DMS53 (cell line): ENCODE results near the gene SDHB.

Source experiments
- DNase-seq: peaks from one replicate; lab custom pipeline; 2025; lab: John Stamatoyannopoulos, UW

SDHB gene

DNA sequence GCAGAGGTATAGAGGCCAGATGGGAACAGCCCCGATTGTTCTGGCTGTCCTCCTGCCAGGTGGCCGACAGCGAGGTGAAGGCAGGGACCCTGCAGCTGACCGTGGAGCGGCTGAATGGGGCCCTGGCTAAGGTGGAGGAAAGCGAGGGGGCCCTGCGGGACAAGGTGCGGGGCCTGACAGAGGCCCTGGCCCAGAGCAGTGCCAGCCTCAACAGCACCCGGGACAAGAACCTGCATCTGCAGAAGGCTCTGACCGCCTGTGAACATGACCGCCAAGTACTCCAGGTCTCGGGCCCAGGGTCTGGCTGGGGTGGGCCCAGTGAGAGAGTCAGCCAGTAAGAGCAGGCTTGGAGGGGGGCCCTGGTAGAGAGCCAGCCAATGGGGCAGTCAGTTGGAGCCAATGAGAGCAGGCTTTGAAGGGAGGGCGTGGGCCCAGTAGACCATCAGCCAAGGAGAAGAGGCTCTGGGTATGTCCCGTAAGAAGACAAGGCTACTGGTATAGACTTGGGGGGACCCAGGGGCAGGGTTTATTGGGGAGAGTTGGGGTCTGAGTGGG, 84.7 kb downstream of the SDHB start:
- no peak for DNase-seq
